Brain microvascular endothelial cell (primary cell): Measurements from ENCODE around the gene SPRED2.

ENCODE experiments used
- DNase-seq: peaks from one replicate; pipeline ENCODE4 v3.0.0-alpha.2; 2020
- H3K27ac ChIP-seq: fragments of 250-450 bp; sonication (Bioruptor Pico); 2 replicates; pipeline ENCODE4 v1.5.1; 2020; ENCODE audit warnings: mild to moderate bottlenecking, moderate library complexity
- H3K27me3 ChIP-seq: fragments of 250-450 bp; sonication (Bioruptor Pico); replicated peaks from 2 replicates; pipeline ENCODE4 v1.5.1; 2020; ENCODE audit warnings: mild to moderate bottlenecking
- H3K36me3 ChIP-seq: fragments of 250-450 bp; sonication (Bioruptor Pico); replicated peaks from 2 replicates; pipeline ENCODE4 v1.5.1; 2020; ENCODE audit warnings: mild to moderate bottlenecking
- H3K4me3 ChIP-seq: 2 replicates; pipeline ENCODE4 v1.5.1; 2011; ENCODE audit warnings: low read depth, mild to moderate bottlenecking, control low read depth, low read length, moderate library complexity
- CTCF ChIP-seq: IDR thresholded peaks from 2 replicates; pipeline ENCODE4 v1.5.1; 2011; ENCODE audit warnings: low read depth, mild to moderate bottlenecking, moderate library complexity, low read length, control low read depth, inconsistent platforms; ENCODE audit errors: missing control alignments
- in situ Hi-C: cut with HindIII; loops from 2 replicates; pipeline ENCODE4 v1.10.0; 2017; ENCODE audit warnings: low sequenced_read_pairs, low pct_ligation_motif_present

SPRED2 gene

GRCh38 chr2:65375723-65376122, 56.7 kb downstream of the SPRED2 start:
- Histone ChIP-seq H3K27me3 (no peaks in the 10 kb centered on the region), H3K36me3 (no peaks in the 10 kb centered on the region), H3K27ac (no peak overlapping the region), H3K4me3 (no peak overlapping the region)
- TF ChIP-seq CTCF: no peak
- in situ Hi-C loops: no loop called here
- DNase-seq: no peak

GRCh38 chr2:65374999-65375398, 57.4 kb downstream of the SPRED2 start:
- Histone ChIP-seq H3K27ac (no peak overlapping the region), H3K4me3 (no peak overlapping the region), H3K36me3 (no peaks in the 10 kb centered on the region), H3K27me3 (no peaks in the 10 kb centered on the region)
- TF ChIP-seq CTCF: no peak
- DNase-seq: no peak
- in situ Hi-C loops: no loop called here

- no peaks in the 10 kb centered on the region for H3K27me3 ChIP-seq
- H3K4me3 ChIP-seq: no peak overlapping the region
- H3K36me3 ChIP-seq: no peaks in the 10 kb centered on the region
- no peak overlapping the region for H3K27ac ChIP-seq
- no peak for TF ChIP-seq CTCF
- in situ Hi-C loops: no loop called here
- DNase-seq: no peak
Observed at GRCh38 chr2:65374575-65374974, 57.8 kb downstream of the SPRED2 start.

- Histone ChIP-seq H3K27me3 (no peaks in the 10 kb centered on the region), H3K36me3 (no peaks in the 10 kb centered on the region), H3K4me3 (no peak overlapping the region), H3K27ac (no peak overlapping the region)
- in situ Hi-C loops: no loop called here
- TF ChIP-seq CTCF: no peak
- DNase-seq: no peak
Observed at GRCh38 chr2:65373365-65373918, 59.0 kb downstream of the SPRED2 start.

GRCh38 chr2:65372619-65373018, 59.8 kb downstream of the SPRED2 start:
- in situ Hi-C loops: no loop called here
- no peak overlapping the region for H3K27ac ChIP-seq
- H3K4me3 ChIP-seq: no peak overlapping the region
- no peaks in the 10 kb centered on the region for H3K36me3 ChIP-seq
- no peak for DNase-seq
- no peaks in the 10 kb centered on the region for H3K27me3 ChIP-seq
- no peak for TF ChIP-seq CTCF

GRCh38 chr2:65371074-65371434, 61.3 kb downstream of the SPRED2 start:
- in situ Hi-C loops: no loop called here
- Histone ChIP-seq H3K4me3 (no peak overlapping the region), H3K36me3 (no peaks in the 10 kb centered on the region), H3K27ac (no peak overlapping the region), H3K27me3 (no peaks in the 10 kb centered on the region)
- TF ChIP-seq CTCF: no peak
- DNase-seq: no peak
